Transverse colon (tissue), 4 donors: ENCODE data around the gene TAF4.

Source experiments
- POLR2A ChIP-seq: fragments of 450-650 bp; IDR thresholded peaks from one replicate; pipeline ENCODE4 v1.6.1; 2016; ENCODE audit warnings: antibody characterized with exemption, mild to moderate bottlenecking, moderate library complexity
- POLR2AphosphoS5 ChIP-seq, 3 donors: sonication (generic); formaldehyde crosslinking; IDR thresholded peaks; one replicate each; pipeline ENCODE4 v1.6.1; 2016; ENCODE audit warnings: antibody characterized with exemption in 3 of 3
- TF ChIP-seq, protein P1 (sequence below), 5 experiments: fragments of 200-600 bp in 3 of 5; fragments of 450-650 bp in 2 of 5; sonication (generic) in 3 of 5; IDR thresholded peaks; 1 replicate in 2 of 5; 2 replicates in 3 of 5; pipeline ENCODE4 v1.5.1; 2016 to 2017; ENCODE audit warnings: antibody characterized with exemption in 5 of 5, inconsistent platforms in 3 of 5, mild to moderate bottlenecking in 2 of 5, moderate library complexity in 1 of 5

DNA sequence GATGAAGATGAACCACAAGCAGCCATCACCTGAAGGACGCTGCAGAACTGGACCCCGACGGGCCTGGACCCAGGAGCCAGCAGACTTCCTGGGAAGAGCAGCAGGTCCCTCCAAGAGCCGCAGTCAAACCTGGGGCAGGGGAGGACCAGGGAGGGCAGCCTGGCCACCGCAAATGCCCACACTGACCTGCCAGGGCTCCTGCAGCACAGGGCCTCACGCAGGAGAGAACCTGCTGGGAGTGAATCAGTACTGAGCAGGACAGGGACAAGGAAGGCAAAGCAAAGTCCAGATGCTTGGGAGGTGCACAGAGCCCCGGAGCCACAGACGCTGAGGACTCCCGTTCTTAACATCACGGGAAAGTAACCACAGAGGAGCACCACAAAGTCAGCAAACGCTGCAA is 75.2 kb downstream of the TAF4 start:
- TF ChIP-seq, protein P1, sequence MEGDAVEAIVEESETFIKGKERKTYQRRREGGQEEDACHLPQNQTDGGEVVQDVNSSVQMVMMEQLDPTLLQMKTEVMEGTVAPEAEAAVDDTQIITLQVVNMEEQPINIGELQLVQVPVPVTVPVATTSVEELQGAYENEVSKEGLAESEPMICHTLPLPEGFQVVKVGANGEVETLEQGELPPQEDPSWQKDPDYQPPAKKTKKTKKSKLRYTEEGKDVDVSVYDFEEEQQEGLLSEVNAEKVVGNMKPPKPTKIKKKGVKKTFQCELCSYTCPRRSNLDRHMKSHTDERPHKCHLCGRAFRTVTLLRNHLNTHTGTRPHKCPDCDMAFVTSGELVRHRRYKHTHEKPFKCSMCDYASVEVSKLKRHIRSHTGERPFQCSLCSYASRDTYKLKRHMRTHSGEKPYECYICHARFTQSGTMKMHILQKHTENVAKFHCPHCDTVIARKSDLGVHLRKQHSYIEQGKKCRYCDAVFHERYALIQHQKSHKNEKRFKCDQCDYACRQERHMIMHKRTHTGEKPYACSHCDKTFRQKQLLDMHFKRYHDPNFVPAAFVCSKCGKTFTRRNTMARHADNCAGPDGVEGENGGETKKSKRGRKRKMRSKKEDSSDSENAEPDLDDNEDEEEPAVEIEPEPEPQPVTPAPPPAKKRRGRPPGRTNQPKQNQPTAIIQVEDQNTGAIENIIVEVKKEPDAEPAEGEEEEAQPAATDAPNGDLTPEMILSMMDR (IDR thresholded peaks at IDR 0.05), result no peak
- TF ChIP-seq POLR2A, result no peak
- no peak for TF ChIP-seq POLR2AphosphoS5 (IDR thresholded peaks at IDR 0.05)
